ENCODE measurements around the gene GUF1. TPM values are rescaled to one million over a fixed set of nuclear protein-coding genes. Genes with fewer than 3 reads are reported as not detected.

GUF1 gene
- total and polyA plus RNA-seq, 10 of the 15 experiments (the other 5 are each of a cell fraction or from before 2014, with no cell fraction given), result 5.8 to 37.1 (median 24.8) TPM

GRCh38 chr4:44678094-44679041 lies at the start of gene GUF1 (continued):
- TF ChIP-seq ZNF592 (IDR thresholded peaks at IDR 0.05), result no peak

GRCh38 chr4:44629280-44629866 lies 48.8 kb upstream of the GUF1 start:
- ChIA-PET RAD21 (ENCODE audit: unreplicated experiment) (no interaction called here), CTCF (interaction anchor here (0.7 to 1.7 kb wide), 11 partner anchors 9 to 1634 kb away, joined by 3 to 5 read pairs (median 3); partner anchors contain the start of genes GNPDA2 and GUF1), SMC1A (ENCODE audit: uncharacterized antibody, unreplicated experiment) (interaction anchor here (0.6 to 1.5 kb wide), 3 partner anchors 49 to 1498 kb away, joined by 3 read pairs; partner anchors contain the start of gene GUF1), POLR2A (no interaction called here)
- Histone ChIP-seq H2AFZ (ENCODE audit: control insufficient read depth, low read depth, low read length) (peak overlapping the region; percentile 19), H3K79me2 (ENCODE audit: control insufficient read depth, insufficient read depth, low read length) (no peaks in the 10 kb centered on the region), H3K4me1 (ENCODE audit: control insufficient read depth, insufficient read depth, low read length) (no peaks in the 10 kb centered on the region), H3K27ac (ENCODE audit: control insufficient read depth, insufficient read depth) (no peak overlapping the region), H3K4me2 (ENCODE audit: control insufficient read depth, insufficient read depth) (no peak overlapping the region), H3K27me3 (replicated peaks in 1 of 2; ENCODE audit: control insufficient read depth in 2 of 2, insufficient read depth in 2 of 2, low read length in 1 of 2) (no peaks in the 10 kb centered on the region), H3K4me3 (no peak overlapping the region), H3K36me3 (ENCODE audit: control insufficient read depth in 2 of 2, insufficient read depth in 2 of 2, low read length in 1 of 2) (no peaks in the 10 kb centered on the region), H4K20me1 (ENCODE audit: control insufficient read depth, insufficient read depth) (no peaks in the 10 kb centered on the region), H3K9me3 (replicated peaks; ENCODE audit: control insufficient read depth, insufficient read depth, low read length) (no peaks in the 10 kb centered on the region), H3K9ac (ENCODE audit: control insufficient read depth, insufficient read depth, low read length) (no peak overlapping the region)
- intact Hi-C loops (cut with micrococcal nuclease; ENCODE audit: unreplicated experiment), result loop anchor here (1.0 to 5.0 kb wide), 3 partner anchors 181 to 1634 kb away; partner anchors contain the start of gene KCTD8
- 8% methylated on average over 2 of the region's 2 CpGs for WGBS (ENCODE audit: insufficient coverage, insufficient replicate concordance, low lambda C conversion rate, missing lambda C conversion rate)
- in situ Hi-C loops (cut with MboI), result loop anchor here (10.0 kb wide), 1 partner anchor 1495 kb away; no protein-coding TSS in a partner anchor
- peak; percentile 91 for FAIRE-seq
- peak; percentile 12 for DNase-seq (ENCODE audit: low read depth, low spot score)
- peak; percentile 96 for ATAC-seq
- no TSS peak for BruUV-seq (replicated peaks)
- TF ChIP-seq SKIL (IDR thresholded peaks at IDR 0.05; ENCODE audit: low read depth, poor library complexity, severe bottlenecking), result no peak
- TF ChIP-seq YY1 (IDR thresholded peaks at IDR 0.05; ENCODE audit: low read depth, low read length), result peak; percentile 70
- no peak for TF ChIP-seq CUX1 (IDR thresholded peaks at IDR 0.05; ENCODE audit: insufficient replicate concordance, low read depth, low read length)
- no peak for TF ChIP-seq MEF2B (IDR thresholded peaks at IDR 0.05; ENCODE audit: partially characterized antibody, poor library complexity, severe bottlenecking)
- no peak for TF ChIP-seq CHD4 (IDR thresholded peaks at IDR 0.05)
- TF ChIP-seq RAD21 (IDR thresholded peaks at IDR 0.05; ENCODE audit: insufficient read depth, low read depth, low read length), result peak; percentile 73
